ENCODE data around the gene PUS1. TPM values are rescaled to one million over a fixed set of nuclear protein-coding genes. Genes with fewer than 3 reads are reported as not detected.

PUS1 gene
- total RNA-seq, 4 donors from 2014 or later = 14.7 to 23.3 (median 19.5) TPM

DNA sequence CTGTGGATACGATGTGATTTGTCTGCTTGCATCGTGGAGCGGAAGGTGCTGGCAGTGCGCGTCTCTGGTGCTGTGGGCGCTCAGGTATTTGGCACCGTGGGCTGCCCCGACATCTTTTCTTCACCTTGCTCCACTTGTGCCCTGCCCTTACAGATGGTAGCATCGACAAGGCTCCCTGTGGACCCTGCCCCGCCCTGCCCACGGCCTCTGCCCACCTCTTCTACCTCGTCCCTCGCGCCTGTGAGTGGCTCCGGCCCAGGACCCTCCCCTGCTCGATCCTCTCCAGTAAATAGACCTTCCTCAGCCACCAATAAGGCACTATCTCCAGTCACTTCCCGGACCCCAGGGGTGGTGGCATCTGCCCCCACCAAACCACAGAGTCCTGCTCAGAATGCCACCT lies 57.3 kb downstream of the PUS1 start:
- no peaks in the 10 kb centered on the region for H3K9me3 ChIP-seq
- H3K27me3 ChIP-seq = no peaks in the 10 kb centered on the region
- TF ChIP-seq POLR2A (IDR thresholded peaks at IDR 0.05; ENCODE audit: low read depth) (no peak), EP300 (IDR thresholded peaks at IDR 0.05) (no peak), POLR2AphosphoS5 (IDR thresholded peaks at IDR 0.05) (no peak)
- TF ChIP-seq, protein P1, sequence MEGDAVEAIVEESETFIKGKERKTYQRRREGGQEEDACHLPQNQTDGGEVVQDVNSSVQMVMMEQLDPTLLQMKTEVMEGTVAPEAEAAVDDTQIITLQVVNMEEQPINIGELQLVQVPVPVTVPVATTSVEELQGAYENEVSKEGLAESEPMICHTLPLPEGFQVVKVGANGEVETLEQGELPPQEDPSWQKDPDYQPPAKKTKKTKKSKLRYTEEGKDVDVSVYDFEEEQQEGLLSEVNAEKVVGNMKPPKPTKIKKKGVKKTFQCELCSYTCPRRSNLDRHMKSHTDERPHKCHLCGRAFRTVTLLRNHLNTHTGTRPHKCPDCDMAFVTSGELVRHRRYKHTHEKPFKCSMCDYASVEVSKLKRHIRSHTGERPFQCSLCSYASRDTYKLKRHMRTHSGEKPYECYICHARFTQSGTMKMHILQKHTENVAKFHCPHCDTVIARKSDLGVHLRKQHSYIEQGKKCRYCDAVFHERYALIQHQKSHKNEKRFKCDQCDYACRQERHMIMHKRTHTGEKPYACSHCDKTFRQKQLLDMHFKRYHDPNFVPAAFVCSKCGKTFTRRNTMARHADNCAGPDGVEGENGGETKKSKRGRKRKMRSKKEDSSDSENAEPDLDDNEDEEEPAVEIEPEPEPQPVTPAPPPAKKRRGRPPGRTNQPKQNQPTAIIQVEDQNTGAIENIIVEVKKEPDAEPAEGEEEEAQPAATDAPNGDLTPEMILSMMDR (IDR thresholded peaks at IDR 0.05) = no peak
- no peak for DNase-seq (ENCODE audit: extremely low spot score)
- WGBS = 95% methylated on average over 17 of the region's 17 CpGs
- H3K4me1 ChIP-seq = peaks cover 0 to 5% (median 0%) of the 10 kb centered on the region in 4 donors
- intact Hi-C loops (cut with DNase I) = no loop called here
- no peak overlapping the region for H3K27ac ChIP-seq (replicated peaks in 1 of 4)
- no peak overlapping the region for H3K4me3 ChIP-seq
- H3K36me3 ChIP-seq = peaks cover 34 to 100% (median 96%) of the 10 kb centered on the region in 4 donors

DNA sequence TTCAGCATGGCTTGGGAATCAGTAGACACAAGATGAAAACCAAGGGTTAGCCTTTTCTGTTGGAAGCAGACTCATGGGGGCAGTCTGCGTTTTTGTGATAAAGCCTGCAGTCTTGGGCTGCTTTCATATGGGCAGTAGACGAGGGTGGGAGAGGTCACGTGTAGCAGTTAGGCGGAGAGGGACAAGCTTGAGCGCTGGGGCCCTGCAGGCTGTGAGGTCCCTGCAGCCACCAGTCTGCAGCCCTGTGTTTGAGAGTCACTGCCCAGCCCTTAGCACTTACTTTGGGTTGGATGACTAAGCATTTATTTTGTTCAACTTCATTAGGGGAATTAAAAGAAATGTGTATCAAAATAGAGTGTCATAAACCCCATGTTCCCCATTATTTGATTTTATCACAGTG lies 57.8 kb downstream of the PUS1 start:
- intact Hi-C loops (cut with DNase I) = no loop called here
- H3K27me3 ChIP-seq = no peaks in the 10 kb centered on the region
- DNase-seq (ENCODE audit: extremely low spot score) = peak; percentile 14
- TF ChIP-seq, protein P1 (IDR thresholded peaks at IDR 0.05) = no peak
- no peak for TF ChIP-seq EP300 (IDR thresholded peaks at IDR 0.05)
- no peak for TF ChIP-seq POLR2A (IDR thresholded peaks at IDR 0.05; ENCODE audit: low read depth)
- TF ChIP-seq POLR2AphosphoS5 (IDR thresholded peaks at IDR 0.05) = no peak
- no peaks in the 10 kb centered on the region for H3K9me3 ChIP-seq
- peaks cover 34 to 100% (median 96%) of the 10 kb centered on the region in 4 donors for H3K36me3 ChIP-seq
- no peak overlapping the region for H3K27ac ChIP-seq (replicated peaks in 1 of 4)
- H3K4me3 ChIP-seq = no peak overlapping the region
- peaks cover 0 to 5% (median 0%) of the 10 kb centered on the region in 4 donors for H3K4me1 ChIP-seq
- WGBS = 100% methylated on average over 3 of the region's 5 CpGs

DNA sequence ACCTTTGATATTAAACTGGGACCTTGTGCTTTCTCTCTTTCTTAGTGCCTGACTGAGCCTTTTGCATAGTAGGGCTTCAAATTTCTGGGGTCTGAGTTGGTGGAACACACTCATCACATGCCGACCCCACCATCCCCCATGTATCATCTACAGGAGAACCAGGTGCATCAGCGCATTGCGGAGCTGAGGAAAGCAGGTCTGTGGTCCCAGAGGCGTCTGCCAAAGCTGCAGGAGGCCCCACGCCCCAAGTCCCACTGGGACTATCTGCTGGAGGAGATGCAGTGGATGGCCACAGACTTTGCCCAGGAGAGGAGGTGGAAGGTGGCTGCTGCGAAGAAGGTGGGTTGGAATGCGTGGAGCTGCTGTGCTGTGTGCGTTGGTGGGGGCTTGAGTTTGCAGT lies 58.5 kb downstream of the PUS1 start:
- peak; percentile 21 for DNase-seq (ENCODE audit: extremely low spot score)
- Histone ChIP-seq H3K27ac (replicated peaks in 1 of 4) (no peak overlapping the region), H3K4me1 (peaks cover 0 to 5% (median 0%) of the 10 kb centered on the region in 4 donors), H3K9me3 (no peaks in the 10 kb centered on the region), H3K4me3 (no peak overlapping the region), H3K36me3 (peaks cover 33 to 100% (median 96%) of the 10 kb centered on the region in 4 donors), H3K27me3 (no peaks in the 10 kb centered on the region)
- intact Hi-C loops (cut with DNase I) = no loop called here
- WGBS = 91% methylated on average over 8 of the region's 8 CpGs
- TF ChIP-seq EP300 (IDR thresholded peaks at IDR 0.05) = no peak

GRCh38 chr12:131988054-131988796 lies 59.1 kb downstream of the PUS1 start:
- TF ChIP-seq POLR2AphosphoS5 (IDR thresholded peaks at IDR 0.05) = no peak
- TF ChIP-seq, protein P1 (IDR thresholded peaks at IDR 0.05) = no peak
- TF ChIP-seq POLR2A (IDR thresholded peaks at IDR 0.05; ENCODE audit: low read depth) = no peak
- no peak for TF ChIP-seq EP300 (IDR thresholded peaks at IDR 0.05)
- Histone ChIP-seq H3K9me3 (no peaks in the 10 kb centered on the region), H3K36me3 (peaks cover 31 to 100% (median 96%) of the 10 kb centered on the region in 4 donors), H3K4me1 (peaks cover 0 to 5% (median 0%) of the 10 kb centered on the region in 4 donors), H3K27ac (replicated peaks in 1 of 4) (no peak overlapping the region), H3K4me3 (no peak overlapping the region), H3K27me3 (no peaks in the 10 kb centered on the region)
- 82% methylated on average over 7 of the region's 8 CpGs for WGBS
- intact Hi-C loops (cut with DNase I) = no loop called here
- peak; percentile 10 for DNase-seq (ENCODE audit: extremely low spot score)

DNA sequence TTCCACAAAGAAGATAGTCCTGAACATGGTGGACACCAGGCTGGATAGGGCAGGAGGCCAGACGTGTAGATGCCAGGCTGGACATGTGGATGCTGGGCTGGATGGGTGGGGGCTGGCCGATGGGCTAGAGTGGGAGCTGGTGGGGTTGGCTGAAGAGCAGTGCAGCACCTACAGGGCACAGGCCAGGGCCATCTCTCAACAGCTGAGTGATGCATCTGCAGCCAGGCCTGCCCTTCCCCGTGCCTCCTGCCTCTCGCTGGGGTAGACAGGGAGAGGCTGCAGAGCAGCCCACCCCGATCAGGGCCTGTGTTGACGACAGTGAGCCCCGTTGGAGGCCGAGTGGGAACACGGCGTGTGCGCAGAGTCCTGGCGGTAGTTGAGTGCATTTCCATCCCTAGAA lies 59.9 kb downstream of the PUS1 start:
- 91% methylated on average over 9 of the region's 12 CpGs for WGBS
- intact Hi-C loops (cut with DNase I) = no loop called here
- TF ChIP-seq, protein P1 (IDR thresholded peaks at IDR 0.05) = no peak
- no peak for TF ChIP-seq POLR2A (IDR thresholded peaks at IDR 0.05; ENCODE audit: low read depth)
- TF ChIP-seq EP300 (IDR thresholded peaks at IDR 0.05) = no peak
- no peak for TF ChIP-seq POLR2AphosphoS5 (IDR thresholded peaks at IDR 0.05)
- Histone ChIP-seq H3K9me3 (no peaks in the 10 kb centered on the region), H3K4me1 (peaks cover 0 to 5% (median 0%) of the 10 kb centered on the region in 4 donors), H3K4me3 (no peak overlapping the region), H3K27me3 (no peaks in the 10 kb centered on the region), H3K27ac (replicated peaks in 1 of 4) (no peak overlapping the region), H3K36me3 (peaks cover 32 to 100% (median 96%) of the 10 kb centered on the region in 4 donors)
- no peak for DNase-seq (ENCODE audit: extremely low spot score)

Data from esophagus muscularis mucosa (tissue), 4 donors.